Vagina (tissue), 2 donors: Measurements from ENCODE around the gene UCHL3.

Source experiments
- POLR2A ChIP-seq, 2 donors: fragments of 450-650 bp; IDR thresholded peaks; one replicate each; pipeline ENCODE4 v1.6.1; 2017; ENCODE audit warnings: antibody characterized with exemption in 2 of 2, mild to moderate bottlenecking in 2 of 2, moderate library complexity in 2 of 2
- TF ChIP-seq, protein P1 (sequence below), 3 experiments: fragments of 450-650 bp in 2 of 3; fragments of 200-600 bp in 1 of 3; sonication (generic) in 1 of 3; IDR thresholded peaks; one replicate each; pipeline ENCODE4 v1.5.1; 2017 to 2019; ENCODE audit warnings: antibody characterized with exemption in 3 of 3, mild to moderate bottlenecking in 2 of 3, moderate library complexity in 2 of 3

- TF ChIP-seq POLR2A (IDR thresholded peaks at IDR 0.05): no peak
- TF ChIP-seq, protein P1, sequence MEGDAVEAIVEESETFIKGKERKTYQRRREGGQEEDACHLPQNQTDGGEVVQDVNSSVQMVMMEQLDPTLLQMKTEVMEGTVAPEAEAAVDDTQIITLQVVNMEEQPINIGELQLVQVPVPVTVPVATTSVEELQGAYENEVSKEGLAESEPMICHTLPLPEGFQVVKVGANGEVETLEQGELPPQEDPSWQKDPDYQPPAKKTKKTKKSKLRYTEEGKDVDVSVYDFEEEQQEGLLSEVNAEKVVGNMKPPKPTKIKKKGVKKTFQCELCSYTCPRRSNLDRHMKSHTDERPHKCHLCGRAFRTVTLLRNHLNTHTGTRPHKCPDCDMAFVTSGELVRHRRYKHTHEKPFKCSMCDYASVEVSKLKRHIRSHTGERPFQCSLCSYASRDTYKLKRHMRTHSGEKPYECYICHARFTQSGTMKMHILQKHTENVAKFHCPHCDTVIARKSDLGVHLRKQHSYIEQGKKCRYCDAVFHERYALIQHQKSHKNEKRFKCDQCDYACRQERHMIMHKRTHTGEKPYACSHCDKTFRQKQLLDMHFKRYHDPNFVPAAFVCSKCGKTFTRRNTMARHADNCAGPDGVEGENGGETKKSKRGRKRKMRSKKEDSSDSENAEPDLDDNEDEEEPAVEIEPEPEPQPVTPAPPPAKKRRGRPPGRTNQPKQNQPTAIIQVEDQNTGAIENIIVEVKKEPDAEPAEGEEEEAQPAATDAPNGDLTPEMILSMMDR (IDR thresholded peaks at IDR 0.05): no peak
Observed at GRCh38 chr13:75607447-75607846, 57.9 kb downstream of the UCHL3 start.
